NK-92 (cell line): Measurements from ENCODE around the gene BID.
"Not testable (repeated sequence)": the region's sequence is repeated elsewhere in the genome, so short reads cannot be mapped to it uniquely, and the experiment has no call there.

ENCODE experiments used
- DNase-seq: peaks from one replicate; lab custom pipeline; 2025; ENCODE audit not compliant: unreplicated experiment; lab: John Stamatoyannopoulos, UW

The BID gene

DNA sequence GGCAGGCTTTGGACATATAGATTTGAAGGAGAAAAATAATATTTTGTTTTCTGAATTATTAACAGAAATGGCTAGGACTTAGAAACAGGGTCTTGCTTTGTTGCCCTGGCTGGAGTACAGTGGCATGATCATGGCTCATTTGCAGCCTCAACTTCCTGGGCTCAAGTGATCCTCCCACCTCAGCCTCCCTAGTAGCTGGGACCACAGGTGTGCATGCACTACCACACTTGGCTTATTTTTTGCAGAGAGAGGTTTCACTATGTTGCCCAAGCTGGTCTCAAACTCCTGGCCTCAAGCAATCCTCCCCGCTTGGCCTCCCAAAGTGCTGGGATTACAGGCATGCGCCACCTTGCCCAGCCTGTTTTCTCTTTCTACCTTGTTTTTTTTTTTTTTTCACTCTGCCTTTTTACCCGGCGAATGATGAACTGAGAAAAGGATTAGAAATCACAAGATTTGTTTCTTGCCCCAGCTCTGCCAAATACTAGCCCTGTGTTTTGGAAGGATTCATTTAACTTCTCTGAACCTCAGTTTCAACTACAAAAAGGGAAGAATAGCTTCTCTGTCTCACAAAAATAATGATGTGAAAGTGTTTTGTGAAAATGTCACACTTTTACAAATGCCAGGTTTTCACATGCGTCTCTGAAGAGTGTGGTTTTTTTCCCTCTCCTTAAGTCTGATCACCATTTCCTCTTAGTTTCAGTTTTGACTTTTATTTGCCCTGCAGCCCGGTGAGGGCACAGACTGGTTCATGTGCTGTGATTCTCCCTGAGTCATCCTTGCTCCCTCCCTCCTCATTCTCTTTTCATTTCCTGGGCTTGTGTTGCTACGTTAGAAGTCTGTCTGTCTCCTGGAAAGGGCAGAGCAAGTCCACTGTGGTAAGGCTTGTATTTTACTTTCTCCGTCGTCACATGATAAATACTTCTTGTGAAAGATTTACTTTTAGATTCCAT, 68.0 kb downstream of the BID start:
- DNase-seq: no peak

- no peak for DNase-seq
These were observed 68.7 kb downstream of the BID start for GRCh38 chr22:17705546-17705945.

- no peak for DNase-seq
These were observed 70.5 kb downstream of the BID start for GRCh38 chr22:17703811-17704210.

DNA sequence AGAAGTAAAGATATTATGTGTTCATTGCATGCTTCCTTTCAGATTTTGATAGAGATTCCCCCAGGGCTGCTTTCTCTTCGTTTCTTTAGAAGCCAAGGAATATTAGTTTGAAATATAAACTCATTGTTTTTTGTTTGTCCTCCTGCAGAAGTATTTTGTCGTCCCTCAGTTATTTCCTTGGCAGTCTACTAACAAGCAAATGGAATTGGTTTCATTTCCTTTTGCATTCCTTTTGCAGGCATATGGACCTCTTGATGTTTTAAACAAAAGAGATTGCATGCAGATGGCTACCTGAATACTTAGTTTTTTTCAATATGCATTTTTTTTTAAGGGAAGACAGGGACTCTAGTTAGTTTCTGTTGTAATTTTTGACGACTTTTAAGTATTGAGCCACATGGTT, 73.5 kb downstream of the BID start:
- no peak for DNase-seq

DNA sequence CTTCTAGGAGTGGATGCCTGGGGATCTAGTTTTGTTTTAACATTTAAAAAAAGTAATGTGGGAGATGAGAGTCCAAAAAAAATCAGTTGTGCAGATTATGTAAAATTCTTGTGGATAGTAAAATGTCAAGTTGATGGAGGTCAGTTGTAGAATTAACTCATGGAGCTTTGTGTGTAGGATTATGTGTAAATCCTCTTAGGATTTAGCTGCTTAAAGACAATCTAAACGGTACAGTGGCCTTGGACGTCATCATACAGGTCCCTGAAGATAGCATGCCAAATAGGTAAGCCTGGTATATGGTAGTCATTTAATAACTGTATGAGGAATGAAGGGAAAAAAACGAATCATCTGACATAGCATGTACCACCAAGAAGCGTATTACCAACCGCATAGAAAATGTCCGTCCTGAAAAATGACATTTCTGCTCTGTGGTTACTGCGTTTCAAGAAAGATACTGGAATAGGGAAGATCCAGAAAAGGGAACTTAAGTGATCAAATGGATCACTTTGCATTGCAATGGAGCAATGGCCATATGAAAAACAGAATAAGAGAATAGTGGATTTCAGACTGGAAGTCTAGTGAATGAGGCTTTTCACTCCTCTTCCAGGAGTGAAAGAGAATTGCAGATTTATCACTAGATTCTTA, 74.5 kb downstream of the BID start:
- DNase-seq: no peak

DNA sequence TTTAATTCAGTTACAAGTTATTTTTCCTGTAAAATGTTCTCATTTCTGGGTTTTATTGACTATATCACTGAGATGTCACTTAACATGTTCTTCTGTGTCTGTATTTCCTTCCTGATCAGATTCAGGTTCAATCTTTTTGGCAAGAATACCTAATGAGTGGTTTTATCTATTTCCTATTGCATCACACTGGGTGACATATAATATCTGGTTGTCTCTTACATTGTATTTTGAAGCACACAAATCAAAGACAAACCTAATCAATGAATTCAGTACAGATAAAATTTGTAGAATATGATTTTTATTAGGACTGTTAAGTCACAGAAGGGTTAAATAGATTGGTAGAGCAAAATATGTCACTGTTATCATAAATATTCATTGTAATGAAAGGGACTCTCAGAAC, 75.3 kb downstream of the BID start:
- DNase-seq: no peak

GRCh38 chr22:17698276-17698675, 76.0 kb downstream of the BID start:
- not testable (repeated sequence) for DNase-seq

DNA sequence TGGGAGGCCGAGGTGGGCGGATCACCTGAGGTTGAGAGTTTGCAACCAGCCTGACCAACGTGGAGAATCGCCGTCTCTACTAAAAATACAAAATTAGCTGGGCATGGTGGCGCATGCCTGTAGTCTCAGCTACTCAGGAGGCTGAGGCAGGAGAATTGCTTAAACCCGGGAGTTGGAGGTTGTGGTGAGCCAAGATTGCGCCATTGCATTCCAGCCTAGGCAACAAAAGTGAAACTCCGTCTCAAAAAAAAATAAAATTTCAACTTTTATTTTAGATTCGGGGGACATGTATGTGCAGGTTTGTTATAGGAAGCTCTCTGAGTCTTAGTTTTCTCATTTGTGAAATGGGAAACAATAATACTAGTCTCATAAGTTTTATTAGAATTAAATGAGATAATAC, 77.1 kb downstream of the BID start:
- not testable (repeated sequence) for DNase-seq

GRCh38 chr22:17695986-17696385, 78.3 kb downstream of the BID start:
- no peak for DNase-seq

DNA sequence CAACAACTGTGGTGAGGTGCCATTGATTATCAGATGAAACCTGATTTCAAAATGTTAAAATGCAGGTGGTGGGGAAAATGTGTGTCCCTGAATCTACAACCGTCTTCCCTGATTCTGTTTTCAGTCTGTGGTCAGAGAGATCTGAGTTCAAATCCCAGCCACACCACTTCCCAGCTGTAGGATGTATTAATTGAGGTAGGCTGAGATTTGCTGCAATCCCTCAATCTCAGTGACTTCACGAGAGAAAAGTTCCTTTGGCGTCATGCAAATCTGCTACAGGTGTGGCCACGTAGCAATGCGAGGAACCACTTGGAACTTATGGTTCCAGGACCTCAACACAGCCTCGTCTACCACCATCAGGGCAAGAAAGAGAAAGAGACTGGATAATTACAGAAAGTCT, 79.5 kb downstream of the BID start:
- no peak for DNase-seq

GRCh38 chr22:17694193-17694592, 80.1 kb downstream of the BID start:
- no peak for DNase-seq

DNA sequence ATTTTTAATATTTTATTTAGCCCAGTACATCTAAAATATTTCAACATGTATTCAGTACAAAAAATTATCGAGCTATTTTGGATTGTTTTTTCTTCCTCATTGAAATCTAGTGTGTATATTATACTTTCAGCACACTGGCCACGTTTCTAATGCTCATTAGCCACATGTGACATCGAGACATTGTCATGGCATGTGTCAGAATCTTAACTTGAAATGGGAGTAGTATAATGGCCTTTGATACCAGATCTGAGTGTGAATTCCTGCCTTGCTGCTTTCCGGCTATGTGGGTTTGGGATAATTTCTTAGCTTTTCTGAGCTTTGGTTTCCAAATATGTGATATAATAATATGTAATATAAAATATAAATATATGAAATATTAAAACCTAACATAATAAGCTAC, 81.4 kb downstream of the BID start:
- DNase-seq: no peak

GRCh38 chr22:17684245-17684644, 90.0 kb downstream of the BID start:
- DNase-seq: no peak
